Adrenal gland (tissue), 5 donors: Measurements from ENCODE around the gene RAB6B.

Source experiments
- CTCF ChIP-seq, 6 experiments: fragments of 450-650 bp in 4 of 6; fragments of 200-600 bp in 2 of 6; sonication (generic) in 1 of 6; IDR thresholded peaks; 1 replicate in 5 of 6; 2 replicates in 1 of 6; pipeline versions ENCODE4 v1.5.1 to v1.8.0; 2016 to 2021; ENCODE audit warnings: antibody characterized with exemption in 6 of 6, mild to moderate bottlenecking in 2 of 6, moderate library complexity in 1 of 6
- POLR2A ChIP-seq, 2 donors: fragments of 450-650 bp; IDR thresholded peaks; one replicate each; pipeline ENCODE4 v1.6.1; 2017; ENCODE audit warnings: antibody characterized with exemption in 2 of 2, mild to moderate bottlenecking in 2 of 2, moderate library complexity in 1 of 2
- donor health status: DM: no; HTN: no; CAD: no.

DNA sequence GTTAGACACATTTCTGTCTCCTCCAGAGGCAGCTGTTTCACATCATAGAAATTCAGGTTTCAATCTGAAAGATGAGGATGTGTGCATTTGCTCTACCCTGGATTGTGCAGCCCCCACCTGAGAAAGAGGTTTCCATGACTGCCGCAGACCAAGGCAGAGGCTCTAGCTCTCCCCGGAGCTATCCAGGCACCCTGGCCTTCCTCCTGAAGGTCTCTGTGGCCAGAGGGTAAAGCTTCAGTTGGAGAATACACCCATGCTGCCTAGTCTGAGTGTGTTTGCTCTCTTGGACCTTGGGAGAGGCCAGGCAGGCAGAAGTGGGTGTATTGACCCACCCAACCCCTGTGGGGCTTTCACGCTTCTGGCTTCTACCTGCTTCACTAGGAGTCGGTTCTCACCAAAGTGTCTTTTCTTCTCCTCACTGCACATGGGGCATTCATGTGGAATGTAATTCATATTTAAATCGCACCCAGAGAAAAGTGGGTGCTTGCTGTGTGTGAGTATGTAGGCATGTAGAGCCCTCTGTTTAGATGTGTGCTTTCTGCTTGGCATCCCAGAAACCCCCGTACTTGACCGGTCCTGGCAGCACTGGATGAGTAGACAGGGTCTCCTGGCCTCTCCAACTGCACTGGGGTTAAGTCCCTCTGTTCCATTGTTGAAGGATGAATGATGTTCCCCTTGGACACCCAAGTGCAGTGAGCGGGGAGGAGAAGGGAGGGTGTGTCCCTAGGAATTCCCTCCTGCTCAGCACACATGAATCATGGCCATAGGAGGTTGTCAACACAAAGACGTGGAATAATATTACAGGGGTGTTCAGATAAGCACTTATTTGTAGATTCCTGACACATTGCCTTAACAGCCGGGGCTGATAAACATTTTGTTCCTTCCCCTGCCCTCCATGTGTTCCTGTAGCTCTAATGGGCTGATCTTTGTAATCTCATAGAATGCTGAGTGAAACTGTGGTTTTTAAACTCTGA lies 20.3 kb upstream of the RAB6B start:
- TF ChIP-seq CTCF (IDR thresholded peaks at IDR 0.05) = no peak
- no peak for TF ChIP-seq POLR2A (IDR thresholded peaks at IDR 0.05)
